GM21526 (cell line): Measurements from ENCODE around the gene BAG2.

Experiments
- ATAC-seq: cut with Tn5 transposase; IDR thresholded peaks from one replicate; pipeline ENCODE4 v1.9.1; 2021; ENCODE audit warnings: moderate library complexity; ENCODE audit not compliant: unreplicated experiment, low FRiP score

Gene BAG2

DNA sequence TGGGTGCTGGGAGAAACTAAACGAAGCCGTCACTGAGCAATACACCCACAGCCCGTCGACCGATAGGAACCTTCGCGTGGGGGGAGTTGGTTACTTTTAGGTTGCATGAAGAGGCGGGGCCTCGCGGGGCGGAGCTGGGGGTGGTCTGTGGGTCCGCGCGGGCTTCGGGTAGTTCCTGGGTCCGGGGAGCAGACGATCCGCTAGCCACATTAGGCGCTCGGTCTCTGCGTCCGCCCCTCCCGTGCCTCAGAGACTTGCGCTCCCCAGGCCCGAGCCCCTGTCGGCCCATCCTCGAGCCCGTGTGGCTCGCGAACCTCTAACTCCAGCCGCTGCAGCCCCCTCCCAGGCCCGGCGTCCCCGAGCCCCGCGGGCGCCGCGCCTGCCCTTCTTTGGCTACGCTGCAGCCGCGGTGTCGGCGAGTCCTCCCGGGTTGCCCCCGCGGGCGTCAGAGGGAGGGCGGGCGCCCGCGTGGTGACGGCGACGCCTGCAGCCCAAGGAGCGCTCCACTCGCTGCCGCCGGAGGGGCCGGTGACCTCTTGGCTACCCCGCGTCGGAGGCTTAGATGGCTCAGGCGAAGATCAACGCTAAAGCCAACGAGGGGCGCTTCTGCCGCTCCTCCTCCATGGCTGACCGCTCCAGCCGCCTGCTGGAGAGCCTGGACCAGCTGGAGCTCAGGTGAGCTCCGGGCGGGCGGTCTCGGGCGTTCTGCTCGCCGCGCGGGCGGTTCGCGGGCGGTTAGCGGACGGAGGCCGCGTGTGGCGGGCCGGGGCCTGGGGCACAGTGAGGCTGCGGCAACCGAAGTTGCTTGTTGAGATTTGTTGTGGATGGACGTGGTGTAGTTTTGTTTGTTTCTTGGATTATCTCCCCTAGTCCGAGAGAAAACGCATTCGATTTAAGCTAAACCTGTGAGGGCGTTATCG lies at the start of gene BAG2:
BAG2 (plus strand) TSS at position 191 of the 920 bp plus-strand sequence; CDS start at position 563, 372 bp downstream.
- ATAC-seq, result peak; percentile 88

DNA sequence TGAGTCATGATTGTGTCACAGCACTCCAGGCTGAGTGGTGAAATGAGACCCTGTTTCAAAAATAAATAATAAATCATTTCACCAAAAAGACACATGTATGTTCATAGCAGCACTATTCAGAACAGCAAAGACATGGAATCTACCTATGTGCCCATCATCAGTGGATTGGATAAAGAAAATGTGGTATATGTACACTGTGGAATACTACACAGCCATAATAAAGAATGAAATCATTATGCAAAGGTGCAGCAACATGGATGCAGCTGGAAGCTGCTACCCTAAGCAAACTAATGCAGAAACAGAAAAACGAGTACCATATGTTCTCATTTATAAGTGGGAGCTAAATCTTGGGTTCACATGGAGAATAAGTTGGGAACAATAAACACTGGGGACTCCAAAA lies 49.0 kb upstream of the BAG2 start:
- no peak for ATAC-seq

DNA sequence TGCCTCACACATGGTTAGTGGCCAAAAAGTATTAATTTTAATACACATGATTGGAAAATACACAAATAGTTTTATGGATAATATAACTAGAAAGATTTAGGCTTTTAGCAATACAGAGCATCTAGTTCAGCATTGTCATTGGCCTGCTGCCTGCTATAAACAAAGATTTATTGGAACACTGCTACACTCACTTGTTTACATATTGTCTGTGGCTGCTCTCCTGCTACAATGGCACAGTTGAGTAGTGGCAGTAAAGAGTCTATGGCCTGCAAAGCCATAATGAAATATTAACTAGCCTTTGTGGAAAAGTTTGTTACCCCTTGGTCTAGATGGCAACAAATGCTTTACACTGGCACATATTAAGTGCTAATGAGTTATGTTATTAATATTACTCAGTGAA lies 44.4 kb upstream of the BAG2 start:
- ATAC-seq, result no peak

DNA sequence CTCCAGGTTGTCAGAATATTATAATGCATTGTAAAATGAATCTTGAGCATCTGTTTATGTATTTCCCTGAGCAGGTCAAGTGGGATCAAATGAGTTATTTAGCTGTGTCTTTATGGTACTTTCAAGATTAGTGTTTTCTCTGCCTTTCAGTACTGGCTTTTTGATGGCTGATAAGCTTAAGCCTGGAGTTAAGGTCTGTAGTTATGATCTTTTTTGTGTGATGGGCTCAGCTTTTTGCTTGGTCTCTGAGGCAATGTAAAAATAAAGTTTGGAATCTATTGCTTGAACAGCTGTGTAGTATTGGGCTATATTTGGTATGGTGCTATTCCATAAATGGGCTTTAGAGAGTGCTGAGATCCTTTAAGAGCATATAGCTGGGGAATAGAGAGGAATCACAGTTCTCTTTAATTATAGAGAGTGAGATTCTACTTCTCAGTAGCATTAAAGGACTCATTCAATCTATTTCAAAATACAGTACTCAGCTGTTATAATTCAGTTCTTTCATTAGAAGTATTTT lies 41.4 kb upstream of the BAG2 start:
- no peak for ATAC-seq

DNA sequence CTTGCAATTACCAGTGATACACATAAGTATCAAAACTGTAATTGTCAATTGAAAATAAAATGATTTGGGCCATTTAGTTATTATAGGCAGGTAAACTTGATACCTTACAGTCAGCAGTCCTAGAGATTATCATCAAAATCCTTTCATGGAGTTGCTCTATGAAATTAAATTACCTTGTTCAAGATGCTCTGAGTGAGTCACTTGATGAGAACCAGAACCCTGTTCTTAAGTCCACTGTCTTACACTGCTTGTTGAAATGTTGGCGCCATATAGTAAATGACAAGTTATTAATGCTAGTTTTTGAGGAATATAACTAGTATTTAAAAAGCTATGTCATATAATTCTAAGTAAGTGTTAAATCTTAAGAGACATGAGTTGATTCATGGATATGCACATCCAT lies 37.2 kb upstream of the BAG2 start:
- ATAC-seq, result no peak

DNA sequence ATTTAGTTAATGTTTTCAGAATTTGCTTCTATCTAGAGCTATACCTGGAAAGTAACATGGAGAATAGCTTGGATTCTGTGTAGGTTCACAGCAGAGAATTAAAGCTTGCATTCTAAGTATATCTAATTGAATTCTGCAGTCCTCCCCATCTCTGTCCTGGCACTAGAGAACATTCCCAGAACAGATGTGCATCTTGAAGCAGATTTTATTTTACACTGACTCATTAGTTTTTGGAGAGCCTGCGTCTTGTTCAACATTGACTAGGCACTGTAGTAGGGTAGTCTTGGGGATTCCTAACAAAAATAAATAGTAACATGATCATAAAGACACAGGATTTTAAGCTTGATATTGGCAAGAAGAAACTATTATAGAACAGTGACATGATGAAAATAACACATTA lies 36.2 kb upstream of the BAG2 start:
- ATAC-seq, result no peak

DNA sequence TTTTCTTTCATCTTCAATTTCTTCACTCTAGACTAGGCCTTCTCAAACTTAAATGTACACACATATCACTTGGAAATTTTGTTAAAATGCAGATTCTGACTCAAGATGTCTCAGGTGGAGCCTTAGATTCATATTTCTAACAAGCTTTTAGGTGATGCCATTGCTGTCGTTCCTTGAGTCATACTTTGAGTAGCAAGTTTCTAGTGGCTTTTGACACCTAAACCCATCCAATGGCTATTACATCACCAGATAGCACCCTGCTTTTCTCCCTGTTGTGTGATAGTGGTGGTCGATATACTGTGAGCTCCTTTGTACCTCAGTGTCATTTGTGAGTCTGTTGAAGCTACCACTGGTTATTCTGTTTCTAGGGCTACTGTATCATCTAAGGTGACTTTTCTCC lies 34.8 kb upstream of the BAG2 start:
- no peak for ATAC-seq

DNA sequence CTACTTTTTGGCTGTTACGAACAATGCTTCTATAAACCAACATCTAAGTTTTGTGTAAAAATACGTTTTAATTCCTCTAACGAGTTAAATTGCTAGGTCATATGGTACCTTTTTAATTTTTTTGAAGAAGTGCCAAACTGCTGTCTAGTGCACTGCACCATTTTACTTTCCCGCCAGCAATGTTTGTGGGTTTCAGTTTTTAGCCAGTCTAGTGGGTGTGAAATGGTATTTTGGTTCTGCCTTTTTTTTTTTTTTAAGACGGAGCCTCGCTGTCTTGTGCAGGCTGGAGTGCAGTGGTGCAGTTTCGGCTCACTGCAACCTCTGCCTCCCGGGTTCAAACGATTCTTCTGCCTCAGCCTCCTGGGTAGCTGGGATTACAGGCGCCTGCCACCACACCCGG lies 34.1 kb upstream of the BAG2 start:
- ATAC-seq, result no peak

DNA sequence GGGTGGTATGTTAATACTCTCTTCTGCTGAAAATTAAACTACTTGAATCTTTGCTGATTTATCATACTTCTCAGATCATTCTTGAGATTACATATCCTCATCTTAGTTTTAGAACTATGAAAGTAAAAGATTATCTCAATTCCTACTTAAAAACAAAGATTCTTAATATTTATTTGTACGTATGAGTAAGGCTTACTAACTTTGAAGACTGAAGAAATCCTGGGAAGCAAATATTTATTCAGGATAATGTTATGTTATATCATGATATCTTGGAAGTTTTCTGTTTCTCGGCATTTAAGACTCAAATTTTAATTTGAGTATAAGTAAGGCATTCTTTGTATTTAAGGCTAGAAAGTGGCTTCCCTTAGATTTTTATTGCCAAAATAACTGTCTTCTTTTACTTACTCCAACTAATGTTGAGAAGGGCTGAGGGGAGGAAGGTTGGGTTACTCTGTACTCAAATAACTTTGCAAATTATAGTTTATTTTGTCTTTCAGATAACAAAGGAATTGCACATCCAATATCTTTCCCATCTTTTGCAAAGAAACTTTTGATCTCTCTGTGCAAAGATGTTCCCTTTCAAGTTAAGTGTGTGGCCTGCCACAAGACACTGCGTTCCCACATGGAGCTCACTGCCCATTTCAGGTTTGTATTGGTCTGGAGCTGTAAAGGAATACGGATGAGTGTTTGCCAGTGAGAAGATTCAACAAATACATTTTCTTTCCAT lies 30.5 kb upstream of the BAG2 start:
- ATAC-seq, result no peak

DNA sequence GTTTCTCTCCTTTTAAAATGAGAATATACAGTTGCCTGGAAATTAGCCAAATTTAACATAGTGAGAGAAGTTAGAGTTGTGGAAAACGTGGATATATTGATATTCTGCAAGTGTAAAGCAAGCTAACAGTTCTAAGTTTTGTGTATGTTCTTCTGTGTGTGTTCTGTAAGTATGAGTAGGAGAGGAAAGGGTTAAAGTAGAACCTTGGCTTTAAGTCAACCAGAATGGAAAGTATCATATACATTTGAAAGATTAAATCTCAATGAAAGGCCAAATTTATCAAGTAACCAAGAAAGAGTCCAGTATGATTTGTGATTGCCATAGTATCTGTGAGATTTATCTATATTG lies 30.0 kb upstream of the BAG2 start:
- ATAC-seq, result no peak

DNA sequence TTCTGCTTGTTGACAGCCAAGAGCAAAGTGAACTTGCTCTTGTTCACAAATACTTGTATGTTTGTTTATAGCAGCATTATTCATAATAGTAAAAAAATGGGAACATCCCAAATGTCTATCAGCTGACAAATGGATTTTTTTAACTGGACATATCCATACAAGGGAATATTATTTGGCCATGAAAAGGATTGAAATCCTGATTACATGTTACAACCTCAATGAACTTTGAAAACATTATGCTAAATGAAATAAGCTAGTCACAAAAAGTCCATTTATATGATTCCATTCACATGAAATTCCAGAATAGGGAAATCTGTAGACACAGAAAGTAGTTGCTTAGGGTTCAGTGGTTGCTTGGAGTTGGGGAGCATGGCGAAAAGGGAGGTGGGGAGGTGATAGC lies 28.4 kb upstream of the BAG2 start:
- no peak for ATAC-seq

DNA sequence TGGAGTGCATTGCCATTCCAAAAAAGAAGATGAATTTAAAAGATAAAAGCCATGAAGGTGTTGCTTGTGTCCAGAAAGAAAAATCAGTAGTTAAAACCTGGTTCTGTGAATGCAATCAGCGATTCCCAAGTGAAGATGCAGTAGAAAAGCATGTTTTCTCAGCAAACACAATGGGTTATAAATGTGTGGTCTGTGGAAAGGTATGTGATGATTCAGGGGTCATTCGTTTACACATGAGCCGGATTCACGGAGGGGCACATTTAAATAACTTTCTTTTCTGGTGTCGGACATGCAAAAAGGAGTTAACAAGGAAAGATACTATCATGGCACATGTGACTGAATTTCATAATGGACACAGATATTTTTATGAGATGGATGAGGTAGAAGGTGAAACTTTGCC lies 24.7 kb upstream of the BAG2 start:
- no peak for ATAC-seq

DNA sequence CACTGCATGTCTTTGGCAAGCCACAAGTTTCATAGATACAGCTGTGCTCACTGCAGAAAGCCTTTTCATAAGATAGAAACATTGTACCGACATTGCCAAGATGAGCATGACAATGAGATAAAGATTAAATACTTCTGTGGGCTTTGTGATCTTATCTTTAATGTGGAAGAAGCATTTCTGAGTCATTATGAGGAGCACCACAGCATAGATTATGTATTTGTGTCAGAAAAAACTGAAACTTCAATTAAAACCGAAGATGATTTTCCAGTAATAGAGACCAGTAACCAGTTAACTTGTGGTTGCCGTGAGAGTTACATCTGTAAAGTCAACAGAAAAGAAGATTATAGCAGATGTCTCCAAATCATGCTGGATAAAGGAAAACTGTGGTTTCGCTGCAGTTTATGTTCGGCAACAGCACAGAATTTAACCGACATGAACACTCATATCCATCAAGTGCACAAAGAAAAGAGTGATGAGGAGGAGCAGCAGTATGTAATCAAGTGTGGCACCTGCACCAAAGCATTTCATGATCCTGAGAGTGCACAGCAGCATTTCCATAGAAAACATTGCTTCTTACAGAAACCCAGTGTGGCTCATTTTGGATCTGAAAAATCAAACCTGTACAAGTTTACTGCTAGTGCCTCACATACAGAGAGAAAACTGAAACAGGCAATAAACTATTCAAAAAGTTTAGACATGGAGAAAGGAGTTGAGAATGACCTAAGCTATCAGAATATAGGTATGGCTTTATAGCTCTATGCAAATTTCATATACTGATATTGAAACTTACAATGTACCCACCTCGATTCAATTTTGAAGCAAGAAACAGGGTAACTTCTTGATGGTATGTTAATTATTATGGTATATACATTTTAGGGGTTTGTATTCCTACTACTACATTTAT lies 23.9 kb upstream of the BAG2 start:
- ATAC-seq, result no peak

DNA sequence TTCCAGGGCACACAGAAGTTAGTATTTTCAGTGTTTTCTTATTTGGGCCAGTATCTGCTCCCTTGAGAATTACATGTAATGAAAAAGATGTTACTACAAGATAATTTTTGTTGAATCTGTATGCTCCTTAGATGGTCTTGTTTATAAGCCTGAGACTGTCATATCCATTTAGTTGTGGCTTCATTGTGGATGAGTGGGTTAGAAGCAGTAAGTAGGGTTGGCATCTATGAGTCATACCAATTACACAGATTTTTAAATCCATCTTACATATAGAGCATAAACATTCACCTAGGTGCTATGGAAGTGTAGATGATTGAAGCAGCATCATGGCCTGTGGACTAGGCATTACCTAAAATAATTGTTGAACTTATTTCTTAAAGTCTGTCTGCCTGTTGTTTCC lies 13.5 kb upstream of the BAG2 start:
- no peak for ATAC-seq

DNA sequence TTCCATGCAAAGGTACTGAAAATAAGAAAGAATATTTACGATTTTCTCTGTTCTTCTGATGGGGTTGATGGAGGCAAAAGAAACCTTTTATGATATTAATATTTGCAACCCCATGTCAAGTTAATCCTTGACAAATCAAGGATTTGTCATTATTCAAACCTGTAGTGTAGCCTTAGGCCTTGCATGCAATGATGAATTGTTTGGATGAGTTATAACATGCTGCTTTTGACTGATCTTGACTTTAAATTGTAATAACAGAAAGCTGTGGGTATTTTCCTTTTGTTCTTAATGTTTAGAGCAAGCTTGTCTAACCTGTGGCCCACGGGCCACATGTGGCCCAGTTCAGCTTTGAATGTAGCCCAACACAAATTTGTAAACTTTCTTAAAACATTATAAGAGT lies 13.0 kb upstream of the BAG2 start:
- ATAC-seq, result no peak

DNA sequence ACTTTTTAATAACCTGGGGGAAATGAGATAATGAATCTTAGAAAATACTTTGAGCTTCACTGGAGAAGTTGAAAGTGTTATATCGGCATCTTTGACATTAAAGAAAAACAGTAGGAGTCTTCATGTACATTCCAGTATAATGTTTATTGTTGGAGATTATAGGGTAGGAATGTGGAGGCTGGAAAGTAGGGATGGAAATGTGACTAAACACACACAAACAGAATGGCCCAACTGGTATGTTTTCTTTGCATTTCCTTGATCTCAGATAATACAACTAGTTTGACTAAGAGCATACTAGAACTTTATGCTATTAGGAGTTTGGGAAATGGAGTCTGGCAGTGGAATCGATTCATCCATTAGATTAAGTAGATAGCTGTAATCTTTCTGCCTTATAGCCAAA lies 10.1 kb upstream of the BAG2 start:
- no peak for ATAC-seq

DNA sequence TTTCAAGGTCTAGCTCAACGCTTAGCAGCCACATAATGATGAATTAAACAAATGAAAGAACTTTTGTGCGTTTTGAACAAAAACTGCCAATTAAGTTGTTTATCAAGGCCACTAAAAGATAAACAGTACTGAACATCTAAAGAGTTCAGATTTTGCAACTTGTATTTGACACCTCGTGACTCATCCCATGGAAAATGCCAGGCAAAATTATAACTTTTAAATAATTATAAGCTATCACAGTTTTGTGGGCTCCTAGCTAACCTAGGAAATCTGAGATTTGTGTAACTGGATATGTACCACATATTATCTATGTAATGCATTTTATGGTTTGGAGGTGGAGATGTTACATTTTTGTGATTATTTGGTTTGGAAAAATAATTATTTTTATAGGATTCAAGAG lies 9.6 kb upstream of the BAG2 start:
- no peak for ATAC-seq

DNA sequence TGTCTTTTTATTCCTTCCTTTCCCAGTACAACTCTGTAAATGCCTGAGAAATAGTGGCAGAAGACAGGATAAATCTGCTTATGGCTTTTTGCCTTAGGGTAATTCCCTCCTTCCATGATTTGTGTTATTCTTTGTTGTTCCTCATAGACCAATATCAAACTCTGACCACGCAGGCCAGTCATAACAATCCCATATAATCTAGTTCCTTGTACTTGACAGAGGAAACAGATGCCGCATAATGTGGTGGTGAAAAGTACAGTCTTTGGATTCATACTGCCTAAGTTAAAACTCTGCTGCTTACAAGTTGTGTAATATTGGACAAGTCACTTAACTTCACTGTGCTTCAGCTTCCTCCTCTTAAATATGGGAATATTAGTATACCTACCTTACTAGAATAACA lies 8.2 kb upstream of the BAG2 start:
- ATAC-seq, result no peak

DNA sequence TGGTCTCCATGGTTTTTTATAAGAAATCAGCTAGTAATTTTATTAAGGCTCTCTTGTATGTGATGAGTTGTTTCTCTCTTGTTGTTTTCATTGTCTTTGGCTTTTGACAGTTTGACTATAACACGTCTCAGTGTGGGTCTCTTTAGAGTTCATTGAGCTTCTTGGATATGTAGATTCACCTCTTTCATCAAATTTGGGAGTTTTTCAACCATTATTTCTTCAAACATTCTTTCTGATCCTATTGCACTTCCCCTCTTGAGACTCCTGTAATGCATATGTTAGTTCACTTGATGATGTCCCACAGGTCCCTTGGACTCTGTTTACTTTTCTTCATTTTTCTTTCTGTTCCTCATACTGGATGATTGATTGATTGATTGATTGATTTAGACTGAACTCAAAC lies 7.0 kb upstream of the BAG2 start:
- no peak for ATAC-seq

DNA sequence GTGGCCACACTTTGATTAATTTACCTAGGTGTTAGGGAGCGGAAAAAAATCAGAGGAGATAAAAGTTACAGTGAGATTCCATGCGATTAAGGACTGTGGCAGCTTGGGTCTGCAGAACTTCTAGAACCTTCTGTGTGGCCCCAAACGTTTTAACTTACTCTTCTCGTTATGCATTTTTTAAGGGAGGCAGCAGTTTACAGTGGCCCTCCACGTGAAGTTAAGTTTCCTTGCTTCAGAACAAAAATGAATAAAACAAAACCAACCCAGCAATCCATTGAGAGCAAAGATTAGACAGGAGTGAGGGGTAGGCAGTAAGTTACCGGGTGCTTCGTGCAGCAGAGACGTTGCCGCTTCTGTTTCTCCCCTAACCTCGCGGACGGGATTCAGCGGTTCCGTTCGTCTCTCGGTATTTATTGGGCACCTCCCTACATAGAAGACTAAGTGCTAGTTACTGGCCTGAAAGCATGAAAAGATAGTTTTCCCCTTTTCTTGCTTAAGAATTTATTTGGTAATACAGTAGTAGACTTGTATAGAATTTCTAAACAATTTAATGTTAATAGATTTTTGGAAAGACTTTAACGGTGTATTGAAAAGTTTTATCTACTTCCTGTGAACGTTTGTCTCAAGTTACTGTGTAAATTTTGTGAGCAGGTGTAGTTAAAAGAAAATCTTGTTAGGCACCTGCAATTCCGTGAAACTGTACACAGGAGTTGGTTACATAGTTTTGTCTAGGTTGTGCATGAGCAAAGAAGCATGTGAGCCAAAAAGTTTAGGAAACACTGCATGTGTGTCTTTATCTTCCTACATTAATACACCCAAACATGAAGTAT lies 1.1 kb downstream of the BAG2 start:
- no peak for ATAC-seq
